ENCODE measurements around the gene ICOSLG.

DNA sequence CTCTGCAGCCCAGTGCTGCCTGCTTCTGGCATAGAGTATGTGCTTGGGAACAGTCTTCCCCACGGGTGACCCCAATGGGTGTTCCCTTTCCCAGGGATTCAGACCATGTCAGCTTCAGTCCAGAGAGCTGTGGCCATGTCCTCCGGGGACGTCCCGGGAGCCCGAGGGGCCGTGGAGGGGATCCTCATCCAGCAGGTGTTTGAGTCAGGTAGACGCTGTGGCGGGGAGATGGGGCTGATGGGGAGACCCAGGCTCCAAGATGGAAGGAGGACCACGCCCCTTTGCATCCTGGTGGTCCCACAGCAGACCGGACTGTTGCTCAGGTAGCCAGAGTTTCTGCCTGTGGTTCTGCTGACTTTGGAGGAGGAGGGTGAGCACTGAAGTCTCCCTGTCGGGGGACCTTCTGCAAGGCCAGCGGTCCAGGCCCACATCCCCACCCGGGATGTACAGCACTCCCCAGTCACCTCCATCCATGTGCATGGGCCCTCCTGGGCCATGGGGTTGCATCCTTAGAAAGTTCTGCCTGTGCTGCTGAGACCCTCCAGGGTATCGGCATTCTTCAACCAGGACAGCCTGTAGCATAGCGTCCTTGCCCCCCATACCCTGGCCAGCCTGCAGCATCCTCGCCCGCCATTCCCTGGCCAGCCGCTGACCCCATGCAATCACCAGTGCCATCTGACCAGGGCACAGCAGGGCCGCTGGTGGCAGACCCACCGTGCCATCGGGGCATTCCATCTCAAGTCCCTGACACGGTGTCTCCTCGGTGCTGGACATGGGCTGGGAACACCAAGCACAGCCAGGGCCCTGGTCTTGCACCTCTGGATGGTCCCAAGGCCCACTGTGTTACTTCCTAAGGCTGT lies 47.7 kb upstream of the ICOSLG start:
- TF ChIP-seq POLR2A (IDR thresholded peaks at IDR 0.05; ENCODE audit: low read depth, low read length) (no peak), POLR2AphosphoS5 (IDR thresholded peaks at IDR 0.05; ENCODE audit: low read depth, low read length) (no peak), TAF1 (IDR thresholded peaks at IDR 0.05; ENCODE audit: borderline replicate concordance, low read depth, low read length) (no peak)

Data from GM12892 (cell line).